Erythroblast (primary cell): ENCODE data around the gene SAMSN1.

ENCODE experiments used
- DNase-seq, 2 experiments: peaks; one replicate each; lab custom pipeline; 2025; lab: John Stamatoyannopoulos, UW
- GATA1 ChIP-seq: IDR thresholded peaks from 2 replicates; pipeline ENCODE4 v1.6.1; 2011; ENCODE audit warnings: low read depth, mild to moderate bottlenecking, control low read depth, low read length, moderate library complexity
- POLR2A ChIP-seq: IDR thresholded peaks from 2 replicates; pipeline ENCODE4 v1.6.1; 2011; ENCODE audit warnings: mild to moderate bottlenecking, low read length

The SAMSN1 gene

GRCh38 chr21:14448784-14449183 lies 97.3 kb downstream of the SAMSN1 start:
- TF ChIP-seq POLR2A (no peak), GATA1 (no peak)

GRCh38 chr21:14438211-14438610 lies 107.9 kb downstream of the SAMSN1 start:
- no peak for TF ChIP-seq GATA1
- TF ChIP-seq POLR2A, result no peak
- no peak for DNase-seq

More at GRCh38 chr21:14448784-14449183, 97.3 kb downstream of the SAMSN1 start:
- DNase-seq, result no peak

GRCh38 chr21:14435423-14435822 lies 110.7 kb downstream of the SAMSN1 start:
- no peak for TF ChIP-seq GATA1
- TF ChIP-seq POLR2A, result no peak

More at GRCh38 chr21:14435423-14435822, 110.7 kb downstream of the SAMSN1 start:
- DNase-seq, result no peak
